Measurements from ENCODE around the gene LMF1. TPM values are rescaled to one million over a fixed set of nuclear protein-coding genes. Genes with fewer than 3 reads are reported as not detected.

The LMF1 gene
- total and polyA plus RNA-seq, 2 donors (not counting 1 experiment from before 2014, with no cell fraction given): 36.4 to 63.2 TPM

DNA sequence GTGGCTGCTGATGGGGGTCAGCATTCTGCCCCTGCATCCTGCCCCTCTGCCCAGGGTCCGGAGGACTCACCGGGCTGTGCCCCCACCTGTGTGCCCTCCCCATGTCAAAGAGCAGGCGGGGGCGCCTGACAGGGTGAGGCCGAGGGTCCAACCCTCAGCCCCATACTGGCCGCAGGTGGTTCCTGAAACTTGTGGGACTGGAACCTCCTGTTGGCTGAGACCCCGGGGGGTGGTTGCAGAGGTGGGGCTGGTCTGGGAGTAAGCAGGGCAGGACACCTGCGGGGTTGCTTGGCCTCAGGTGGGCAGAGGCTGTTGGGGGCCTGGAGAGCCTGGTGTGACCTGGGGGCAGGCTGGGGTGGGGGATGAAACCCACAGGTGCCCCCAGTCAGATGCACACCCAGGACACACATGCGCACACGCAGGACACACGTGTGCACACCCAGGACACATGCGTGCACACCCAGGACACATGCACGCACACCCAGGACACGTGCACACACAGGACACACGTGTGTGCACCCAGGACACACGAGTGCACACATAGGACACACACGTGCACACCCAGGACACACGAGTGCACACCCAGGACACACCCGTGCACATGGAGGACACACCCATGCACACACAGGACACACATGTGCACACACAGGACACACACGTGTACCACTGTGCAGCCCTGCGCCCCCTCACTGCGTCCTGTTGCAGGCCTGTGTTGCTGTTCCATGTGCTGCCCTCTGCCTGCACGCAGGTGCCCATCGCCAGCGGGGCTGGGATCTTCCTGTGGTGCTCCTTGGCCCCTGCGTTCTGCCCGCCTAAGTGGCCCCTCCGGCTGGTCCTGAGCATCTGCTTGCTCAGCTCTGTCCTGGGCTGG lies 42.2 kb upstream of the LMF1 start:
- Mint-ChIP-seq H3K4me3 (no peak overlapping the region), H3K27ac (no peak overlapping the region), H3K4me1 (no peaks in the 10 kb centered on the region), H3K27me3 (peaks cover 7% of the 10 kb centered on the region), H3K9me3 (ENCODE audit: insufficient read depth) (no peaks in the 10 kb centered on the region)
- H3K36me3 ChIP-seq (replicated peaks in 1 of 2; ENCODE audit: control extremely low read depth in 1 of 2, control insufficient read depth in 1 of 2, extremely low read depth in 1 of 2, insufficient read depth in 2 of 2, low read length in 1 of 2): no peaks in the 10 kb centered on the region
- no peaks in the 10 kb centered on the region for H3K4me1 ChIP-seq (ENCODE audit: control insufficient read depth in 2 of 2, insufficient read depth in 2 of 2, low read length in 2 of 2)
- no peak overlapping the region for H3K27ac ChIP-seq (ENCODE audit: low read length in 2 of 2)
- intact Hi-C loops (cut with micrococcal nuclease): no loop called here
- no peak overlapping the region for H2AFZ ChIP-seq (ENCODE audit: insufficient read depth, low read depth, low read length, poor library complexity, severe bottlenecking)
- H3K79me2 ChIP-seq (ENCODE audit: control insufficient read depth, insufficient read depth, low read length): no peaks in the 10 kb centered on the region
- H4K20me1 ChIP-seq (ENCODE audit: control insufficient read depth, insufficient read depth, low read length, poor library complexity, severe bottlenecking): no peaks in the 10 kb centered on the region
- no peak overlapping the region for H3K9ac ChIP-seq (ENCODE audit: low read length)
- DNase-seq (no peak), ATAC-seq (ENCODE audit: low read depth) (no peak)
- TF ChIP-seq, protein P1, sequence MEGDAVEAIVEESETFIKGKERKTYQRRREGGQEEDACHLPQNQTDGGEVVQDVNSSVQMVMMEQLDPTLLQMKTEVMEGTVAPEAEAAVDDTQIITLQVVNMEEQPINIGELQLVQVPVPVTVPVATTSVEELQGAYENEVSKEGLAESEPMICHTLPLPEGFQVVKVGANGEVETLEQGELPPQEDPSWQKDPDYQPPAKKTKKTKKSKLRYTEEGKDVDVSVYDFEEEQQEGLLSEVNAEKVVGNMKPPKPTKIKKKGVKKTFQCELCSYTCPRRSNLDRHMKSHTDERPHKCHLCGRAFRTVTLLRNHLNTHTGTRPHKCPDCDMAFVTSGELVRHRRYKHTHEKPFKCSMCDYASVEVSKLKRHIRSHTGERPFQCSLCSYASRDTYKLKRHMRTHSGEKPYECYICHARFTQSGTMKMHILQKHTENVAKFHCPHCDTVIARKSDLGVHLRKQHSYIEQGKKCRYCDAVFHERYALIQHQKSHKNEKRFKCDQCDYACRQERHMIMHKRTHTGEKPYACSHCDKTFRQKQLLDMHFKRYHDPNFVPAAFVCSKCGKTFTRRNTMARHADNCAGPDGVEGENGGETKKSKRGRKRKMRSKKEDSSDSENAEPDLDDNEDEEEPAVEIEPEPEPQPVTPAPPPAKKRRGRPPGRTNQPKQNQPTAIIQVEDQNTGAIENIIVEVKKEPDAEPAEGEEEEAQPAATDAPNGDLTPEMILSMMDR (IDR thresholded peaks at IDR 0.05): no peak
- no peak for TF ChIP-seq EZH2 (IDR thresholded peaks at IDR 0.05; ENCODE audit: borderline replicate concordance, insufficient read depth, low read depth, low read length, poor library complexity, severe bottlenecking)
- CTCF ChIA-PET: no interaction called here
- POLR2A ChIA-PET: no interaction called here
- H3K4me3 ChIP-seq (ENCODE audit: control extremely low read depth in 1 of 5, extremely low read depth in 1 of 5, insufficient read depth in 1 of 5, low read depth in 2 of 5, low read length in 4 of 5): no peak overlapping the region
- 87% methylated on average over 28 of the region's 28 CpGs for WGBS (ENCODE audit: insufficient coverage)
- H3K9me3 ChIP-seq (ENCODE audit: control extremely low read depth in 1 of 3, control insufficient read depth in 2 of 3, insufficient read depth in 1 of 3, low read length in 2 of 3): peaks cover 0 to 5% (median 0%) of the 10 kb centered on the region in 3 donors
- H3K27me3 ChIP-seq (replicated peaks in 1 of 4; ENCODE audit: control extremely low read depth in 1 of 4, control insufficient read depth in 3 of 4, insufficient read depth in 4 of 4, low read length in 3 of 4): peaks cover 0 to 2% (median 0%) of the 10 kb centered on the region in 4 experiments
- no peak overlapping the region for H3K4me2 ChIP-seq (replicated peaks; ENCODE audit: low read depth, low read length, poor library complexity, severe bottlenecking)

DNA sequence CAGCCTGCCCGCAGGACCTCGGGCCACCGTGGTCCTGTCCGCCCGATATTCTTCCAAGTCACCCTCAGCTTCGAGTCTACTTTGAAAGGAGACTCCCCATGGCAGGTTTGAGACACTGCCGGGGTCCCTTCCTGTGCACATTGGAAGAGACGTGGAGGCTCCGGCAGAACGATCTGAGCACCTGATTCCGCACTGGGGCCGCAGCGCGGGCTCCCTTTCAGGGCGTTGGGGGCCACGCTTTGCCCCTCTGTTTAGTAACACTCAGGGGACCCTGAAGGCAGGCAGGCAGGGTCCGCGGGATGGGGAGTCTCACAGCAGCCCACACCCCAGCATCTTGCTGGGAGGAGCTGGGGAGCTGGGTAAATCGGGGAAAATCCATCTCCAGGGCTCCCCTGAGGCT lies 41.4 kb upstream of the LMF1 start:
- Histone ChIP-seq H3K27me3 (replicated peaks in 1 of 4; ENCODE audit: control extremely low read depth in 1 of 4, control insufficient read depth in 3 of 4, insufficient read depth in 4 of 4, low read length in 3 of 4) (peaks cover 0 to 2% (median 0%) of the 10 kb centered on the region in 4 experiments), H3K4me1 (ENCODE audit: control insufficient read depth in 2 of 2, insufficient read depth in 2 of 2, low read length in 2 of 2) (no peaks in the 10 kb centered on the region), H3K9me3 (ENCODE audit: control extremely low read depth in 1 of 3, control insufficient read depth in 2 of 3, insufficient read depth in 1 of 3, low read length in 2 of 3) (peaks cover 0 to 5% (median 0%) of the 10 kb centered on the region in 3 donors), H4K20me1 (ENCODE audit: control insufficient read depth, insufficient read depth, low read length, poor library complexity, severe bottlenecking) (no peaks in the 10 kb centered on the region), H3K9ac (ENCODE audit: low read length) (no peak overlapping the region), H3K36me3 (replicated peaks in 1 of 2; ENCODE audit: control extremely low read depth in 1 of 2, control insufficient read depth in 1 of 2, extremely low read depth in 1 of 2, insufficient read depth in 2 of 2, low read length in 1 of 2) (no peaks in the 10 kb centered on the region), H3K27ac (ENCODE audit: low read length in 2 of 2) (no peak overlapping the region), H3K79me2 (ENCODE audit: control insufficient read depth, insufficient read depth, low read length) (no peaks in the 10 kb centered on the region), H2AFZ (ENCODE audit: insufficient read depth, low read depth, low read length, poor library complexity, severe bottlenecking) (no peak overlapping the region), H3K4me2 (replicated peaks; ENCODE audit: low read depth, low read length, poor library complexity, severe bottlenecking) (no peak overlapping the region), H3K4me3 (ENCODE audit: control extremely low read depth in 1 of 5, extremely low read depth in 1 of 5, insufficient read depth in 1 of 5, low read depth in 2 of 5, low read length in 4 of 5) (no peak overlapping the region)
- intact Hi-C loops (cut with micrococcal nuclease): no loop called here
- H3K4me1 Mint-ChIP-seq: no peaks in the 10 kb centered on the region
- H3K27ac Mint-ChIP-seq: no peak overlapping the region
- ChIA-PET CTCF (no interaction called here), POLR2A (no interaction called here)
- H3K4me3 Mint-ChIP-seq: no peak overlapping the region
- peaks cover 7% of the 10 kb centered on the region for H3K27me3 Mint-ChIP-seq
- DNase-seq (no peak), ATAC-seq (ENCODE audit: low read depth) (no peak)
- WGBS (ENCODE audit: insufficient coverage): 87% methylated on average over 19 of the region's 19 CpGs
- no peaks in the 10 kb centered on the region for H3K9me3 Mint-ChIP-seq (ENCODE audit: insufficient read depth)
- no peak for TF ChIP-seq EZH2 (IDR thresholded peaks at IDR 0.05; ENCODE audit: borderline replicate concordance, insufficient read depth, low read depth, low read length, poor library complexity, severe bottlenecking)
- TF ChIP-seq, protein P1 (IDR thresholded peaks at IDR 0.05): no peak

Measured in B cell (primary cell).